ENCODE data around the gene SULT1A2. TPM values are rescaled to one million over a fixed set of nuclear protein-coding genes. Genes with fewer than 3 reads are reported as not detected.
"Not testable (repeated sequence)": the region's sequence is repeated elsewhere in the genome, so short reads cannot be mapped to it uniquely, and the experiment has no call there.

The SULT1A2 gene
- polyA plus RNA-seq, 1 of the 3 experiments (the other 2 are of a cell fraction) = 0.07 TPM

DNA sequence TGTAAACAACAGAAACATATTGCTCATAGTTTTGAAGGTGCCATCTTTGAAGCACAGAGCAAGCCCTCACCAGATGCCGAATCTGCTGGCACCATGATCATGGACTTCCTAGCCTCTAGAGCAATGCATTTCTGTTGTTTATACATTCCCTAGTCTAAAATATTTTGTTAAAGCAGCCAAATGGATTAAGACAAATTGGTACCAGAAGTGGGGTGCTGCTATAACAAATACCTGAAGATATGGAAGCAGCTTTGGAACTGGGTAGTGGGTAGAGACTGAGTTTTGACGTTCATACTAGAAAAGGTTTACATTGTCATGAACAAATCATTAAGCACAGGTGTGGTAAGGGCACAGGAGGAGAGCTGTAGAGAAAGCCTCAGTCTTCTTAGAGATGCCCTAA lies 29.6 kb downstream of the SULT1A2 start (continued):
- no peak for TF ChIP-seq SMC3 (IDR thresholded peaks at IDR 0.05; ENCODE audit: low read depth, low read length)
- TF ChIP-seq ELF1 (IDR thresholded peaks at IDR 0.05) = no peak
- no peak for TF ChIP-seq POLR2AphosphoS5 (IDR thresholded peaks at IDR 0.05; ENCODE audit: low read depth, low read length)

- not testable (repeated sequence) for H3K9me2 ChIP-seq
Observed at GRCh38 chr16:28566233-28566925, 30.5 kb downstream of the SULT1A2 start.

GRCh38 chr16:28563218-28563617 lies 33.6 kb downstream of the SULT1A2 start:
- POLR2A ChIA-PET = no interaction called here
- H3K36me3 ChIP-seq (replicated peaks in 1 of 2; ENCODE audit: control insufficient read depth in 1 of 2, insufficient read depth in 2 of 2, low read length in 1 of 2) = peaks cover 0 to 11% of the 10 kb centered on the region in 2 experiments
- H3K4me3 ChIP-seq (ENCODE audit: low read depth in 2 of 2, low read length in 1 of 2) = no peak overlapping the region
- H4K20me1 ChIP-seq (ENCODE audit: insufficient read depth) = no peaks in the 10 kb centered on the region
- no peak overlapping the region for H2AFZ ChIP-seq (ENCODE audit: low read depth)
- H3K9me2 ChIP-seq = no peaks in the 10 kb centered on the region
- no peak overlapping the region for H3K4me2 ChIP-seq
- DNase-seq = no peak
- no peak overlapping the region for H3K27ac ChIP-seq (ENCODE audit: low read depth in 2 of 2, low read length in 1 of 2)
- no peak overlapping the region for H3K9ac ChIP-seq
- H3K9me3 ChIP-seq = no peaks in the 10 kb centered on the region
- no peaks in the 10 kb centered on the region for H3F3A ChIP-seq (replicated peaks; ENCODE audit: insufficient read depth)
- H3K79me2 ChIP-seq (ENCODE audit: insufficient read depth) = 0 out of 2 replicates have a peak, but pooled peaks cover 11% of the 10 kb centered on the region
- peaks cover 0 to 3% of the 10 kb centered on the region in 2 experiments; a peak in 1 of 4 replicates for H3K4me1 ChIP-seq (ENCODE audit: control insufficient read depth in 1 of 2, insufficient read depth in 2 of 2, low read depth in 1 of 2, low read length in 1 of 2)
- H3K27me3 ChIP-seq (ENCODE audit: insufficient read depth) = no peaks in the 10 kb centered on the region
- 89% methylated on average over 6 of the region's 6 CpGs for WGBS (ENCODE audit: low lambda C conversion rate)
- TF ChIP-seq, protein P1, sequence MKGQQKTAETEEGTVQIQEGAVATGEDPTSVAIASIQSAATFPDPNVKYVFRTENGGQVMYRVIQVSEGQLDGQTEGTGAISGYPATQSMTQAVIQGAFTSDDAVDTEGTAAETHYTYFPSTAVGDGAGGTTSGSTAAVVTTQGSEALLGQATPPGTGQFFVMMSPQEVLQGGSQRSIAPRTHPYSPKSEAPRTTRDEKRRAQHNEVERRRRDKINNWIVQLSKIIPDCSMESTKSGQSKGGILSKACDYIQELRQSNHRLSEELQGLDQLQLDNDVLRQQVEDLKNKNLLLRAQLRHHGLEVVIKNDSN (IDR thresholded peaks at IDR 0.05; ENCODE audit: borderline replicate concordance, low read depth) = no peak
- TF ChIP-seq NFIC (IDR thresholded peaks at IDR 0.05; ENCODE audit: borderline replicate concordance) (no peak), NRF1 (IDR thresholded peaks at IDR 0.05; ENCODE audit: low read depth, low read length) (no peak), SMC3 (IDR thresholded peaks at IDR 0.05; ENCODE audit: low read depth, low read length) (no peak), RAD21 (IDR thresholded peaks at IDR 0.05; ENCODE audit: low read length) (no peak), TAF1 (IDR thresholded peaks at IDR 0.05; ENCODE audit: borderline replicate concordance, low read depth, low read length) (no peak), ELF1 (IDR thresholded peaks at IDR 0.05) (no peak), RCOR1 (IDR thresholded peaks at IDR 0.05; ENCODE audit: low read length) (no peak), FOSL2 (IDR thresholded peaks at IDR 0.05; ENCODE audit: borderline replicate concordance, low read depth) (no peak), TCF12 (IDR thresholded peaks at IDR 0.05) (no peak), CHD2 (IDR thresholded peaks at IDR 0.05; ENCODE audit: low read length, partially characterized antibody) (no peak)
- CTCF ChIA-PET = interaction anchor here (0.7 to 1.0 kb wide), 2 partner anchors 12 to 17 kb away, joined by 3 read pairs; no protein-coding TSS in a partner anchor

More at GRCh38 chr16:28566233-28566925, 30.5 kb downstream of the SULT1A2 start:
- H3K4me1 ChIP-seq (ENCODE audit: control insufficient read depth in 1 of 2, insufficient read depth in 2 of 2, low read depth in 1 of 2, low read length in 1 of 2); H3K36me3 ChIP-seq (replicated peaks in 1 of 2; ENCODE audit: control insufficient read depth in 1 of 2, insufficient read depth in 2 of 2, low read length in 1 of 2); DNase-seq; H3K27ac ChIP-seq (ENCODE audit: low read depth in 2 of 2, low read length in 1 of 2); H3K9ac ChIP-seq; CTCF ChIA-PET; H2AFZ ChIP-seq (ENCODE audit: low read depth); H3K9me3 ChIP-seq; H4K20me1 ChIP-seq (ENCODE audit: insufficient read depth); H3K4me3 ChIP-seq (ENCODE audit: low read depth in 2 of 2, low read length in 1 of 2); H3K27me3 ChIP-seq (ENCODE audit: insufficient read depth); POLR2A ChIA-PET; H3K4me2 ChIP-seq; H3F3A ChIP-seq (replicated peaks; ENCODE audit: insufficient read depth): not testable (repeated sequence)
- H3K79me2 ChIP-seq (ENCODE audit: insufficient read depth) = 0 out of 2 replicates have a peak, but pooled peaks cover 11% of the 10 kb centered on the region
- WGBS (ENCODE audit: low lambda C conversion rate) = 100% methylated on average over 3 of the region's 4 CpGs

All from SK-N-SH (cell line).